Nephron (organoid): ENCODE data around the gene C6orf47.

Experiments used
- H3K27ac Mint-ChIP-seq, 3 experiments: 2 replicates each; pipeline ENCODE4 v1.8.0; 2020; ENCODE audit warnings: mixed read lengths in 3 of 3, mild to moderate bottlenecking in 2 of 3, moderate library complexity in 1 of 3
- H3K27me3 Mint-ChIP-seq: 2 replicates; pipeline ENCODE4 v1.8.0; 2021; ENCODE audit warnings: low read depth, mild to moderate bottlenecking, moderate library complexity, mixed read lengths
- H3K36me3 Mint-ChIP-seq: 2 replicates; pipeline ENCODE4 v1.8.0; 2020; ENCODE audit warnings: low read depth, mixed read lengths
- H3K4me1 Mint-ChIP-seq: 2 replicates; pipeline ENCODE4 v1.8.0; 2020; ENCODE audit warnings: mixed read lengths
- H3K4me3 Mint-ChIP-seq, 3 experiments: 2 replicates each; pipeline ENCODE4 v1.8.0; 2020; ENCODE audit warnings: mild to moderate bottlenecking in 3 of 3, mixed read lengths in 3 of 3, moderate library complexity in 2 of 3
- H3K9me3 Mint-ChIP-seq: 2 replicates; pipeline ENCODE4 v1.8.0; 2020; ENCODE audit warnings: mixed read lengths
- TF ChIP-seq, protein P1 (sequence below), 3 experiments: fragments of 200-600 bp; sonication (generic); IDR thresholded peaks; one replicate each; pipeline ENCODE4 v1.5.0; 2021; ENCODE audit warnings: antibody characterized with exemption in 3 of 3; ENCODE audit not compliant: unreplicated experiment in 3 of 3

The C6orf47 gene

DNA sequence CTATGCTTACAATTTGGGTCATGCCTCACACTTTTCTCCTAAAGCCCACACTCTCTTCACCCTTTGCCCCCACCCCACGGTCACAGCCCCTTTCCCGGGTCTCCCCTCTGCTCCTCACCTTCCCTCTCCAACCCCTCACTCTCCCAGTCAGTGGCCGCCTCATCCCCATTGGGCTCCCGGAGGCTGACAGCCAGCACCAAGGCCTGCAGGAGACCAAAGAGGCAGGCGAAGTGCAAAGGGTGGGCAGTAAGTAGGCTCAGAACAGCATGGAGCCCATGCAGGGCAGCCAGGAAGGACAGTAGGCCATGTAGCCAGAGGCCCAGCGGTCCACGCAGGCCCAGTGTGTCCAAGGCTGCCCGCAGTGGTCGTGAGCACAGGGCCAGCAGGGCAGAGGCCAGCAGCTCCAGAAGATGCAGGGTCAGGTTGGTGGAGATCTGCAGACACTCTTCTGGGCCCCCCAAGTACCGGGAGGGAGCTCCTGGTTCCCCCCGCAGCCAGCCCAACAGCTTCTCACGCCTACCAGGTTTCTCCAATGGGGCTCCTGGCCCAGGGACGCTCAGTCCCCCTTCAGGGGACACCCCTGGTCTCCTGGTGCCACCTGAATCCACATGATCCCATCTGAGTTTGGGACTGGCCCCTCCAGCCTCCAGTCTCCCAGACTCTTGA is 1.5 kb downstream of the C6orf47 start:
- Mint-ChIP-seq H3K27ac (peak overlapping the region; percentile 93 to 96 (median 94)), H3K36me3 (peaks cover 26% of the 10 kb centered on the region), H3K27me3 (no peaks in the 10 kb centered on the region), H3K4me1 (peaks cover 65% of the 10 kb centered on the region), H3K4me3 (peak overlapping the region; percentile 83 to 95 (median 89)), H3K9me3 (no peaks in the 10 kb centered on the region)
- TF ChIP-seq, protein P1, sequence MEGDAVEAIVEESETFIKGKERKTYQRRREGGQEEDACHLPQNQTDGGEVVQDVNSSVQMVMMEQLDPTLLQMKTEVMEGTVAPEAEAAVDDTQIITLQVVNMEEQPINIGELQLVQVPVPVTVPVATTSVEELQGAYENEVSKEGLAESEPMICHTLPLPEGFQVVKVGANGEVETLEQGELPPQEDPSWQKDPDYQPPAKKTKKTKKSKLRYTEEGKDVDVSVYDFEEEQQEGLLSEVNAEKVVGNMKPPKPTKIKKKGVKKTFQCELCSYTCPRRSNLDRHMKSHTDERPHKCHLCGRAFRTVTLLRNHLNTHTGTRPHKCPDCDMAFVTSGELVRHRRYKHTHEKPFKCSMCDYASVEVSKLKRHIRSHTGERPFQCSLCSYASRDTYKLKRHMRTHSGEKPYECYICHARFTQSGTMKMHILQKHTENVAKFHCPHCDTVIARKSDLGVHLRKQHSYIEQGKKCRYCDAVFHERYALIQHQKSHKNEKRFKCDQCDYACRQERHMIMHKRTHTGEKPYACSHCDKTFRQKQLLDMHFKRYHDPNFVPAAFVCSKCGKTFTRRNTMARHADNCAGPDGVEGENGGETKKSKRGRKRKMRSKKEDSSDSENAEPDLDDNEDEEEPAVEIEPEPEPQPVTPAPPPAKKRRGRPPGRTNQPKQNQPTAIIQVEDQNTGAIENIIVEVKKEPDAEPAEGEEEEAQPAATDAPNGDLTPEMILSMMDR (IDR thresholded peaks at IDR 0.05; ENCODE audit: unreplicated experiment in 3 of 3) = no peak

- TF ChIP-seq, protein P1 (IDR thresholded peaks at IDR 0.05; ENCODE audit: unreplicated experiment in 3 of 3) = no peak
- Mint-ChIP-seq H3K4me1 (peaks cover 56% of the 10 kb centered on the region), H3K9me3 (no peaks in the 10 kb centered on the region), H3K4me3 (peak overlapping the region; percentile 83 to 95 (median 89)), H3K27ac (peak overlapping the region; percentile 50 to 70 (median 67)), H3K36me3 (peaks cover 20% of the 10 kb centered on the region), H3K27me3 (no peaks in the 10 kb centered on the region)
These were observed 2.4 kb downstream of the C6orf47 start for GRCh38 chr6:31658158-31658688.

DNA sequence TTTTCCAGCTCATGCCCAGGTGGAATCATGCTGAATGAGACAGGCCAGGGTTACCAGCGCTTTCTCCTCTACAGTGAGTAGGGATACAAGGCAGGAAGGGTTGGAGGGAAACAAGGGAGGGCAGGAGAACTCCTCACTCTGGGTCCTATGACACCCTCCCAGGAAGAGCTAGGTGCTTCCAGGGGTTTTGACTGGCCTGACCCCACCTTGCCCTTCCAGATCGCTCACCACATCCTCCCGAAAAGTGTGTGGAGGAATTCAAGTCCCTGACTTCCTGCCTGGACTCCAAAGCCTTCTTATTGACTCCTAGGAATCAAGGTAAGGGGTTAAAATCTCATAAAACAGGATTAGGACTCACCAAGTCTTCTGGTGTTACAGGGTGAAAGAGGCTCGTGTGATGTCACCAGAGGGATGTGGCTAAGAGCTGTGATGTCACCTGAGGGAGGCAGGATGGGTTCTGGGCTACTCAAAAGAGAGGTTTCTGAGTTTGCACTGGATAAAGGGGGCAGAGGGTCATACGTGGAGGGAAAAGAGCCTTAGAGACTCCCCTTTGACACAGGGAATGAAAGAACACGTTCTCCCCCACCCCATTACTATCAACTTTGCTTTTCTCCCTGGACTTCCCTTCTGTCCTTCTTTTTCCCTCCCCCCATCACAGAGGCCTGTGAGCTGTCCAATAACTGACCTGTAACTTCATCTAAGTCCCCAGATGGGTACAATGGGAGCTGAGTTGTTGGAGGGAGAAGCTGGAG is 3.0 kb downstream of the C6orf47 start:
- H3K27me3 Mint-ChIP-seq = no peaks in the 10 kb centered on the region
- H3K27ac Mint-ChIP-seq = peak overlapping the region; percentile 50 to 70 (median 67)
- TF ChIP-seq, protein P1 (IDR thresholded peaks at IDR 0.05; ENCODE audit: unreplicated experiment in 3 of 3) = no peak
- H3K4me3 Mint-ChIP-seq = peak overlapping the region; percentile 83 to 95 (median 89)
- H3K4me1 Mint-ChIP-seq = peaks cover 59% of the 10 kb centered on the region
- peaks cover 18% of the 10 kb centered on the region for H3K36me3 Mint-ChIP-seq
- H3K9me3 Mint-ChIP-seq = no peaks in the 10 kb centered on the region

- peaks cover 22% of the 10 kb centered on the region for H3K36me3 Mint-ChIP-seq
- peak within 1 kb of the TSS; percentile 64 to 76 (median 68) for H3K4me3 Mint-ChIP-seq
- H3K4me1 Mint-ChIP-seq = peaks cover 62% of the 10 kb centered on the region
- no peaks in the 10 kb centered on the region for H3K9me3 Mint-ChIP-seq
- peak within 1 kb of the TSS; percentile 20 to 92 (median 75) for H3K27ac Mint-ChIP-seq
- TF ChIP-seq, protein P1 (IDR thresholded peaks at IDR 0.05; ENCODE audit: unreplicated experiment in 3 of 3) = no peak
- H3K27me3 Mint-ChIP-seq = no peaks in the 10 kb centered on the region
These were observed 5.0 kb downstream of the C6orf47 start, which contains the start of gene APOM for GRCh38 chr6:31655349-31656237. TSS of gene APOM (plus strand) at chr6:31655894. CDS start at chr6:31655967, 73 bp downstream.

GRCh38 chr6:31654574-31655348 is 5.8 kb downstream of the C6orf47 start:
- Mint-ChIP-seq H3K36me3 (peaks cover 27% of the 10 kb centered on the region), H3K4me1 (peaks cover 61% of the 10 kb centered on the region), H3K9me3 (no peaks in the 10 kb centered on the region), H3K27ac (peak overlapping the region; percentile 20 to 92 (median 75)), H3K27me3 (no peaks in the 10 kb centered on the region), H3K4me3 (peak overlapping the region; percentile 64 to 76 (median 68))
- TF ChIP-seq, protein P1 (IDR thresholded peaks at IDR 0.05; ENCODE audit: unreplicated experiment in 3 of 3) = no peak
